Parathyroid adenoma (tissue), 2 donors: ENCODE results near the gene PABPN1L.

ENCODE experiments used
- H2AFZ ChIP-seq: fragments of 300-600 bp; sonication (generic); one replicate; pipeline ENCODE4 v1.7.0; 2017; ENCODE audit warnings: antibody characterized with exemption, mild to moderate bottlenecking
- H3K27ac ChIP-seq: fragments of 300-600 bp; sonication (generic); one replicate; pipeline ENCODE4 v1.7.0; 2017
- H3K27me3 ChIP-seq: fragments of 300-600 bp; sonication (generic); one replicate; pipeline ENCODE4 v1.7.0; 2017; ENCODE audit warnings: low read length; ENCODE audit not compliant: control insufficient read depth, insufficient read depth
- H3K36me3 ChIP-seq: fragments of 300-600 bp; sonication (generic); one replicate; pipeline ENCODE4 v1.7.0; 2017; ENCODE audit warnings: low read length; ENCODE audit not compliant: control insufficient read depth, insufficient read depth
- H3K4me1 ChIP-seq: fragments of 300-600 bp; sonication (generic); one replicate; pipeline ENCODE4 v1.7.0; 2017; ENCODE audit warnings: control low read depth
- H3K4me2 ChIP-seq: fragments of 300-600 bp; sonication (generic); one replicate; pipeline ENCODE4 v1.7.0; 2017; ENCODE audit warnings: low read length
- H3K4me3 ChIP-seq: fragments of 300-600 bp; sonication (generic); one replicate; pipeline ENCODE4 v1.7.0; 2017; ENCODE audit warnings: low read depth, low read length
- H3K79me2 ChIP-seq: fragments of 300-600 bp; sonication (generic); one replicate; pipeline ENCODE4 v1.7.0; 2017; ENCODE audit warnings: control low read depth
- H3K9ac ChIP-seq: fragments of 300-600 bp; sonication (generic); one replicate; pipeline ENCODE4 v1.7.0; 2017; ENCODE audit warnings: mild to moderate bottlenecking
- H3K9me3 ChIP-seq: fragments of 300-600 bp; sonication (generic); one replicate; pipeline ENCODE4 v1.7.0; 2017; ENCODE audit warnings: low read length; ENCODE audit not compliant: control insufficient read depth
- CTCF ChIP-seq: fragments of 300-600 bp; sonication (generic); IDR thresholded peaks from one replicate; pipeline ENCODE4 v1.7.0; 2017; ENCODE audit warnings: antibody characterized with exemption, mild to moderate bottlenecking
- donor health status: primary hyperparathyroidism.

Gene PABPN1L

GRCh38 chr16:88913001-88913612 is 46.6 kb upstream of the PABPN1L start:
- Histone ChIP-seq H3K4me2 (no peak overlapping the region), H3K27me3 (no peaks in the 10 kb centered on the region), H3K4me1 (no peaks in the 10 kb centered on the region), H3K36me3 (no peaks in the 10 kb centered on the region), H3K9me3 (no peaks in the 10 kb centered on the region), H3K27ac (no peak overlapping the region), H3K79me2 (no peaks in the 10 kb centered on the region), H2AFZ (no peak overlapping the region), H3K4me3 (no peak overlapping the region), H3K9ac (no peak overlapping the region)
- no peak for TF ChIP-seq CTCF

- H3K79me2 ChIP-seq: no peaks in the 10 kb centered on the region
- no peaks in the 10 kb centered on the region for H3K36me3 ChIP-seq
- H3K4me1 ChIP-seq: no peaks in the 10 kb centered on the region
- no peak overlapping the region for H3K4me3 ChIP-seq
- no peaks in the 10 kb centered on the region for H3K27me3 ChIP-seq
- no peak overlapping the region for H3K27ac ChIP-seq
- no peaks in the 10 kb centered on the region for H3K9me3 ChIP-seq
- no peak overlapping the region for H3K9ac ChIP-seq
- TF ChIP-seq CTCF: no peak
- H2AFZ ChIP-seq: no peak overlapping the region
- no peak overlapping the region for H3K4me2 ChIP-seq
Observed at GRCh38 chr16:88912556-88912955, 46.1 kb upstream of the PABPN1L start.

- no peak overlapping the region for H3K4me2 ChIP-seq
- no peak overlapping the region for H3K27ac ChIP-seq
- H3K9me3 ChIP-seq: no peaks in the 10 kb centered on the region
- no peaks in the 10 kb centered on the region for H3K79me2 ChIP-seq
- no peak overlapping the region for H3K9ac ChIP-seq
- no peak overlapping the region for H3K4me3 ChIP-seq
- no peak for TF ChIP-seq CTCF
- no peaks in the 10 kb centered on the region for H3K4me1 ChIP-seq
- H3K36me3 ChIP-seq: no peaks in the 10 kb centered on the region
- H2AFZ ChIP-seq: no peak overlapping the region
- H3K27me3 ChIP-seq: no peaks in the 10 kb centered on the region
Observed at GRCh38 chr16:88911946-88912310, 45.5 kb upstream of the PABPN1L start.

GRCh38 chr16:88911136-88911945 is 44.9 kb upstream of the PABPN1L start:
- Histone ChIP-seq H3K79me2 (no peaks in the 10 kb centered on the region), H3K4me1 (no peaks in the 10 kb centered on the region), H3K36me3 (no peaks in the 10 kb centered on the region), H2AFZ (no peak overlapping the region), H3K9ac (no peak overlapping the region), H3K9me3 (no peaks in the 10 kb centered on the region), H3K4me2 (no peak overlapping the region), H3K27ac (no peak overlapping the region), H3K27me3 (no peaks in the 10 kb centered on the region), H3K4me3 (no peak overlapping the region)
- TF ChIP-seq CTCF: no peak
